Stimulated activated naive CD4-positive, alpha-beta T cell treated with Interleukin-2 at 50 U/mL for 16 hours (primary cell): ENCODE results near the gene UGT3A2.
"Not testable (repeated sequence)": the region's sequence is repeated elsewhere in the genome, so short reads cannot be mapped to it uniquely, and the experiment has no call there.

Experiments used
- DNase-seq: peaks from one replicate; lab custom pipeline; 2025; lab: John Stamatoyannopoulos, UW

UGT3A2 gene

DNA sequence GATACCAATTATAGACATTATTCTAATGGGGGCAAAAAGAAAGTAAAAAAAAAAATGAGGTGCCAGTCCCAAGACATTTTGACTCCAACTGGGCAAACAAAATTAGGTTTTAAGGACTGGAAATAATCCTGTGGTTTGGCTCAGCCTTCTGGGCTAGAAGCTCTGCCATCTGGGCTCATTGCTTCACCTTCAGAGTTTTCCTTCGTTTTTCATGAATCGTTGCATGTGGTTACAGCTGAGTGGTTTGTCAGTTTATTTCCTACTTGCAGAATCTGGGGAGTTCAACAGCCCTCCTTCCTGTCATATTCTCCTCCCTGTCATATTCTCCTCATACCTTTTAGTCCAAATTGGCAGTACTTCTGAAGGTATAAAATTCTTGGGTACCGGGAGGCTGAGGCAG, 12.0 kb downstream of the UGT3A2 start:
- DNase-seq, result no peak

DNA sequence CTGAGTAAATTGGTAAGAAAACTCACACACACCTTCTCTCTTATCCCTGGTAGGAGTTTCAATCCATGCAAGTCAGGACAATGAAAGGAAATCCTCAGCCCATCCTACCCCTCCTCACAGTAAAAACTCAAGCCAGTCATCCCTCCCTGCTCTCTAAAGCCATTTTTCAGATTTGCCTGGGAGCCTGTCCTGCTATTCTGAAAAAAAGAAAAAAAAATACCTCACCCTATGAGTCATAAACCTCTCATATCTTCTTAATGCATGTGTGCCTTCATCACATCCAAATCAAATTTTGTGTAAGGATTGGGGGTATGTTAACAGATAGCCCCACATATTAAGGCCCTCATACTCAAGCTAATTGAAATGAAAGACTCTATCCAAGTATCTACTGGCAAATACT, 14.1 kb downstream of the UGT3A2 start:
- no peak for DNase-seq

DNA sequence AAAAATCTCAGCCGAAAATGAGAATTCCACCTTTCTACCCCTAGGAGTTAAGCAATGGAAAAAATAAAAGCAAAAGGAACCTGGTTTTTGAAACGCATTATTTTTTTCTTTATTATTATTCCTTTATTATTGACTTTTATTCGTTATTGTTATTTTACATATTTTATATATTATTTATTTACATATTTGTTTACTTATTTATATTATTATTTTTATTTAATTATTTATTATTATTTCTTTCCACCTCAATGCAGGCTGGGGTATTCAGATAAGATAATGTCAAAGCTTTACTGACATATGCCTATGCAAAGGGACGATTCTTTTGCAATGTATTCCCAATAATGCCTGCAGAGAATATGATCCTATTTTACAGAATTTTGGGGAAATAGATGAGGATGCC, 16.7 kb downstream of the UGT3A2 start:
- no peak for DNase-seq

DNA sequence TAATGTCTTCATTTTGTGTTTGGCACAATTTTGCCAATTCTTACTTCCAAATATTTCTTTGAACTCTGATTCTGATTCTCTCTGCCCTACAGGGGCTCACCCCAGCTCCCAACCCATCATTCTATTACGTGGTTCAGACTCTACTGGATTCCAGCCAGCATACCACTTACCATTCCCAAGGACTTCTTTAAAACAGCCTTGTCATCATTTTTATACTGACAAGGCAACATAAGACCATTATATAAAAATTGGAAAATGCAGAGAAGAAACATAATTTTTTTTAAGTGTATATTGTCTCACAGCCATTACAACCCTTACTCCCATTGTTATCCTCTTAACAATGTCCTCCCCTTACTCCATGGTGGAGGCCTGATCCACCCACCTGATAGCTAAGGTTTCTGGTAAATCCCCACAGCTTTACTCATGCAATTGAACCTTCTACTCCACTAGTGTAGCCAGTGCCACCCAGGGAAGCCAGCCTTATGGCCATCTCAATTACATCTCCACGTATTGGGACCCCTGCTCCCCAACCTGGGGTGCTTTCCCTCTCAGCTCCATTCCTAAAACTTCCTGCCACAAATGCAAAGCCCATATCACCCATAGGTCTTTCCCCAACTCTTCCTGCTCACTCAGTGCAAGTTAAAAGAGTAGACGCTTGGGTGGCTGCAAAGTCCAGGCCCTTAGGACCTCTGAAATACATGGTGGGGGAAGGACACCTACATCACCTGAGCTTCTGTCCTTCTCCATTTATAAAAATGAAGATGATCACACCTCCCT, 19.1 kb downstream of the UGT3A2 start:
- DNase-seq, result no peak

DNA sequence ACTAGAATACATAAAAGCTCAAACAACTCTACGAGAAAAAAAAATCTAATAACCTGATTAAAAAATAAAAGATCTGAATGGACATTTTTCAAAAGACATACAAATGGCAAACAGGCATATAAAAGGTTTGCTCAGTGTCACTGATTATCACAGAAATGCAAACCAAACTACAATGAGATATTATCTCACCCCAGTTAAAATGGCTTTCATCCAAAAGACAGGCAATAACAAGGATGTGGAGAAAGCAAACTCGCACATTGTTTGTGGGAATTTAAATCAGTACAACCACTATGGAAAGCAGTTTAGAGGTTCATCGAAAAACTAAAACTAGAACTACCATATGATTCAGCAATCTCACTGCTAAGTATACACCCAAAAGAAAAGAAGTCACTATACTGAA, 20.8 kb downstream of the UGT3A2 start:
- DNase-seq, result no peak

DNA sequence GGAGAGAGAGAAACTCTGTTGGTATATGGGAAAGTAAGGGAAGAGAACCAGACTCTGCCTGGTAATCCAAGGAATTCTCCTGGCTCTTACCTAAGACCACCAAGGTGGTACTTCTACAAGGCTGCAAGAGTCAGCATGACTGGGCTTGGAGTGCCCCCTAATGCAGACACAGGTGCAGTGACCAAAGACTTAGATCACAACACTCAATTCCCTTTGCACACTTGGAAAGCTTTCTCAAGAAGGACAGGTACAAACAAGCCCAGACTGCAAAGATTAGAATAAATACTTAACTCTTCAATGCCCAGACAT, 25.2 kb downstream of the UGT3A2 start:
- DNase-seq, result no peak

DNA sequence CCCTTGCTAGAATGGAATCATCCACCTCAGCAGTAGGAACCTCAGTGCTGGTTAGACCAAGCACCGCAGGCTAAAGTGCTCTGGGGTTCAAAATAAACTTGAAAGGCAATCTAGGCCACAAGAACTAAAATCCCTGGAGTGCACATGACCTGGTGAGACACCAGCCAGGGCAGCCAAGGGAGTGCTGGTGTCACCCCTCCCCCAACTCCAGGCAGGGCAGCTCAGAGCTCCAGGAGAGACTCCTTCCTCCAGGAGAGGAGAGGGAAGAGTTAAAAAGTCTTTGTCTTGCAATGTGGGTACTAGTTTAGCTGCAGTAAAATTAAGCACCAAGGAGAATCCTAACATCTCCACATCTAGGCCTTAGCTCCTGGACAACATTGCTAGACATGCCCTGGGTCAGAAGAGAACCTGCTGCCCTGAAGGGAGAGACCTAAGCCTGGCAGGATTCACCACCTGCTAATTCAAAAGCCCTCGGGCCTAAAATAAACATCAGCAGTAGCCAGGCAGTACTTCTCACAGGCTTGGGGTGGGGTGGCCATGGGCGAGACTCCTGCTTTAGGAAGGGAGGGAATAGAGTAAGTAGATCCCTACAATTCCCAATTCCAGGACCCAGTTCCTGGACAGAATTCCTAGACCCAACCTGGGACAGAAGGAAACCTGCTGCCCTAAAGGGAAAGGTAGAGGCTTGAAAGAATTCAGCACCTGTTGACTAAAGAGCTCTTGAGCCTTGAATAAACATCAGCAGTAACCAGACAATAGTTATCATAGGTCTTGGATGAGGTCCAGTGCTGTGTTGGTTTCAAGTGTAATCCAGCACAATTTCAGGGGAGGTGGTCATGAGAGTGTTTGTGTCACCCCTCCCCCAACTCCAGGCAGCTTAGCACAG, 25.8 kb downstream of the UGT3A2 start:
- no peak for DNase-seq

DNA sequence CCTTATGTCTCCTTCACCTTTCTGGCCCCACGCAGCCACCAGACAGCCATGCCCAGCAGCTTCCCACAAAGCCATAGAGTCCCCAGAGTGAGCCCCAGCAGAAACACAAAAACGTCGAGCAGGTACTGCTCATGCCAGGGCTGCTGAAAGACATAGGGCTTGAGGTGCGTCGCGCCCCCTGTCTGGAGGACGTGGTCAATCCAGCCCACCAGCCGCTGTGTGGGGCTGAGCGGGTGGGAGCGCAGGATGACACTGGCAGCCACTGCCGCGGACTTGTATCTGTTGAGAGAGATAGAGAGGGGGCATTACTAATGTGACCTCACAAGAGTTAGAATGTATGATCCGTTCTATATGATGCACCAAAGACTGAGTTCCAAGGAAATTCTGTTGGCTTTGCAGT, 31.0 kb downstream of the UGT3A2 start:
- DNase-seq, result no peak

DNA sequence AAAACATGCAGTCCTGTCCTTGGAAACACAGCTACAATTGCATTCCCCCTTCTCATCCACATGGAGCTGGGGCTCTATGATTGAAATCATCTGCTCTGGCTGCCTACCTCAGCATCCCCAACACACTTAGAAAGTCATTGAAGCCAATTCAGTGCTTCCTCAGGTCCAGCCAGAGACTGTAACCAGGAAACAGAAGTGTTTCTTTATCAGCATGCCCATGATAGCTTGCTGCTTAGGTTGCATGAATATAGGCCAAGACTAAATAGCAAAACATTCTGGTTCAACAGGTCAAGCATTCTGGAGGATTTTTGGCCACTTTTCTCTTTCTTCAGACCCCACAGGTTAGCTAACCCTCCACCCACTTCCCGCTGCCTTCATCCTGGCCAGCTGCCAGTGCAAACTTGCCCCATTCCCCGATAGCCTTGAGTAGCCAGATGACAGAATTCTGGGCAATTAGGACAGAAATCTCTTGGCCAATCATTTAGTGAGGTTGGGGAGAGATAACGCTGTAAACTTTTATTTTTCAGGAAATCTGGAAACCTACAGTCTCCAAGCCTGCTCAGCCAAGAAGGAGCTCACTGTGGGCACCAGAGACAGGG, 32.0 kb downstream of the UGT3A2 start:
- not testable (repeated sequence) for DNase-seq

DNA sequence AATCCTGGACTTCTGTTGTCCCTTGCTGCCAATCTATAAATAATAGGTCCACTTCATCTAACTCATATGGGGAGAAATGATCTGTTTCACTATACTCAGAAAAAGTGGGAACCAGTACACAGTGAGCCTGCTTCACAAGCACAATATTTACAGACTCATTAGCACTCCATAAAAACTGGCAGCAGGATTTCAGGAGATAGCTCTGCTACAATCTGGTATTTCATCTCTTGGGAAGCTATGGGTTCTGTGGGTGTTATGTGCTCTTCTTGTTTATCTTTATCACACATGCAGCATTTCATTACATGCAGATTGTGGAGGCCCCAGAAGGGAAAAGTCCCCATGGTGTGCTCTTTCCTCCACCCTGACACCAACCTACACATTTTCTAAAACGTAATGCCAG, 33.2 kb downstream of the UGT3A2 start:
- DNase-seq, result no peak

DNA sequence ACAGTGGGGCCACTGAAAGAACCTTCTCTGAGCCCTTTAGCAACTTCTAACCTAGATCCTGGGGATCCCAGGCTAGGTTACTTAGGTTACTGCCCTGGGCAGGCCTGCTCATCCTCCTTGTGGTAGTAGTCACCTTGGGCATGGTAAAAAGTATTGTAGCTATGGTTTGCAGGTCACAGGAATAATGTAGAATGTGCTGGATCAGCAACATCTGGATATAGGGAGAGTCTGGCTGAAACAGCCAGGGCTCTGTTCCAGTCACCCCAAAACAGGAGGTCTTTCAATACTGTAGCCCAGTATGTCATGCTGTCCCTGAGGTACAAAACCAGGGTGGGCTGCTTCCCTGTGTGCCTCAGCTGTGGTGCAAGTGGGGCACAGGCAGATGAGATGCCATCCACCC, 33.6 kb downstream of the UGT3A2 start:
- DNase-seq, result no peak

DNA sequence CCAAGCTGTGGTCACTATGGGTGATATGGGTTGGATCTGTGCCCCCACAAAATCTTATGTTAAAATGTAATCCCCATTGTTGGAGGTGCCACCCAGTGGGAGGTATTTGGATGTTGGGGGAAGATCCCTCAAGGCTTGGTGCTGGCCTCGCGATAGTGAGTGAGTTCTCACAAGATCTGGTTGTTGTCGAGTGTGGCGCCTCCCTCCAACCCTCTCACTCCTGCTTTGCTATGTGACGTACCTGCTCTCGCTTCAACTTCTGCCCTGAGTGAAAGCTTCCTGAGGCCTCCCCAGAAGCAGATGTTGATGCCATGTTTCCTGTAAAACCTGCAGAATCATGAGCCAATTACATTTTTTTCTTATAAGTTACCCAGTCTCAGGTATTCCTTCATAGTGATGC, 35.5 kb downstream of the UGT3A2 start:
- no peak for DNase-seq

DNA sequence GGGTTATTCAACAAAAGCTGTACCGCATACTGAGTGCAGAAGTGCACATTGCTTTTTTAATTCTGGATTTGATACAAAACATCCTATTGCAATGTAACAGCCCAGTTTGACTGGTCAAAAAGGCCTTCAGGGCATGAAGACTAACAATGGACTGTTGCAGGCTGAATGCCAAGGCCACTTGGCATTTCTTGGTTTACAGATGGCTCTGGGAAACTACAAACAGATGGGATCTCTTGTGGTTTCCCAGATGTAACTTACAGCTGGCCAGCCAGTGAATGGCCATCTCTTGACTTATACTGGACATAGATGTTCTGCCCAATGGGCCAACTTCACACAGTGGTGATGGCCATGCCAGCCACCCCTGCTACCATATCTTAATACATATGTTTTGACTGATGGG, 36.8 kb downstream of the UGT3A2 start:
- no peak for DNase-seq

DNA sequence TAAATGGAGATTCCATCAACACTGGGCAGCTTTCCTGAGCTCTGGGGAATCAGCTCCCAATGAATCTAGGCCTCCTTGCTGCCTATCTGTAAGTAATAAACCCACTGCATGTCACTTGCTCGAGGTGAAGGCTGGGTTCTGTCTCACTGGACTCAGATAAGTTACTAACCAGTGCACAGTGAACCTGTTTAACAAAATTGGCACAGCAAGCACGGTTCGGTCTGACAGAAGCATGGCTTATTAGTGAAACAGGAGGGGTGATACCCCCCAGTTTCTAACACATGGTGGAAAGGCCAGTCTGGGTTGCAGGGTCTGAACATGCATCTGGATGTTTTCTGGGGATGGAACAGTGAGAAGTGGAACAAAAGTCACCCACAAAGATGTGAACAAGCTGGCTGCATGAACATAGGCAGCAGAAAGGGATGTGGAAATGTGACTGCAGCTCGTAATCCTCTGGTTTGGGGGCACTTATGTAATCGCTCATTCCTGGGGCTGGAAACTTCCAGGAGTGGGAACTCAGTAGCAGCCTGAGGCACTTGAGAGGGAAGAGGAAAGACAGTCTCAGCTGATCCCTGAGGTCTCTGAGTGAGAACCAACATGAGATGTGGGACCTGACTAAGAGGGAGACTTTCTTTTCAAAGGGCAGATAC, 37.7 kb downstream of the UGT3A2 start:
- DNase-seq, result no peak

DNA sequence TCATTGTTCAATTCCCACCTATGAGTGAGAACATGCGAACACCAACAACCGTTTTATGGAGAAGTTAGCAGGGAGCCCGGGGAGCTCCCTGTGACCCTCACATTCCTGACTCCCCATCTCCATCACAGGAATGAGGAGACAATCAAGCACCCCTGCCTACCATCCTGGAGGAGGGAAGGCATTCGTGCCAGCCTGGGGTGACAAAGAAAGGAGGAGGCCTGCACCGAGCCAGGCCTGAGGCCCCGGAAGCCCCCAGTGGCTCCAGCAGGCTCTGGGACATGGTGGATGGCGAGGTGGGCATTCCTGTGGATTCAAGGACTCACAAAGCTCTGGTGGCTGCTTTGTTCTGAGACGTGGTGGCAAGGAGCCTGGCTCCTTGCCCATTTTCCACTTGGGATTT, 39.0 kb downstream of the UGT3A2 start:
- DNase-seq, result no peak

DNA sequence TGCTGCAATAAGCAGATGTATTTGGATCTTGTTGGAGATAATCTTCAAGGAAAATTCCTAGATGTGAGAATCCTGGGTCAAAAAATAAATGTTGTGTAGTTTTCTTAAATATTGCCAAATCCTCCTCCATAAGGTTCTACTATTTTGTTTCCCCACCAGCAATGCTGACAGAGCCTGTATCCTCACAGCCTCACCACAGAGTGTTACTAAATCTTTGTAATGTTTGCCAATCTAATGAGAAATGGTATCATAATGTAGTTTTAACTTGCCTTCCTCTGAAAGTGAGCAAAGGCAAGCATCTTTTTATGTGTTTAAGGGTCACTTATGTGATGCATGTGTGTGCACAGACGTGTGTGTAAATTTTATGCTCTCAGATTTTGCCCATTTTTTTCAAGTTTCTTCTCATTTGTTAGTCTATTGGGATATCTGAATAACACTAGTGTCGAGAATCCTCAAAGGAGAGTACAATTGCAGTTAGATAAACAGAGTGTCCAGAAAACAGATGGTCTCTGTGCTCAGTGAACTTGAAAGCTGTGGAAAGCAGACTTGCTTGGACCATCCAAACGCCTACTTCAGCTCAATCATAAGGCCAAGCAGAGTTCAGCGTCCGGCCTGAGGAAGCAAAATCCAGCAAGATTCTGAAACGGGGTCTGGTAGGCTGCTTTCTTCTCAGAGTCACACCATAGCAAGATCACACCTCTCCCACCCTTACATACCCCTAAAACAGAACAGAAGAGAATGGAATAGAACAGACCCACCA, 39.8 kb downstream of the UGT3A2 start:
- DNase-seq, result no peak

DNA sequence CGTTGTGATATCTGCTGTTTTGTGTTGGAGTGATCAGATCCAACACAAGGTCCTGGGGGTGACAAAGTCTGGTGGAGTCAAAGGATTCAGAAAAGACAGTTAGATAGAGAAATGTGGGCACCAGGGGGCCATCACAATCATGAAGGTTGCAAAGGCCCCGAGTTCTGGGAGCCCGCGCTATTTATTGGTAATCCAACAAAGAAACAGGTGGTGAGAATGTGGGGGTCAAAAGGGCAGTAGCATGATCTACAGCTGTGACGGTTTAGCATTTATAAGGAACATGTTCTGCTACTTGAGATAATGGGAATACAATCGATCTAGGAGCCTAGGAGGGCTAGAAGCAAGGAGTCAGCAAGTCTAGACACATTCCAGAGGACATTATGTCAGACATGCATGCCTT, 44.4 kb downstream of the UGT3A2 start:
- DNase-seq, result not testable (repeated sequence)

DNA sequence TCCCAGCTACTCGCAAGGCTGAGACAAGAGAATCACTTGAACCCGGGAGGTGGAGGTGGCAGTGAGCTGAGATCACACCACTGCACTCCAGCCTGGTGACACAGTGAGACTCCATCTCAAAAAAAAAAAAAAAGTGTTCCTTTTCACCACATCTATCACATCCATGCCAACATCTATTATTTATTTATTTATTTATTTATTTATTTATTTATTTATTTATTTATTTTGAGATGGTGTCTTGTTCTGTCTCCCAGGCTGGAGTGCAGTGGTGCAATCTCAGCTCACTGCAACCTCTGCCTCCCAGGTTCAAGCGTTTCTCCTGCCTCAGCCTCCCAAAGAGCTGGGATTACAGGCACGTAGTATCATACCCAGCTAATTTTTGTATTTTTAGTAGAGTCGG, 47.1 kb downstream of the UGT3A2 start:
- not testable (repeated sequence) for DNase-seq

DNA sequence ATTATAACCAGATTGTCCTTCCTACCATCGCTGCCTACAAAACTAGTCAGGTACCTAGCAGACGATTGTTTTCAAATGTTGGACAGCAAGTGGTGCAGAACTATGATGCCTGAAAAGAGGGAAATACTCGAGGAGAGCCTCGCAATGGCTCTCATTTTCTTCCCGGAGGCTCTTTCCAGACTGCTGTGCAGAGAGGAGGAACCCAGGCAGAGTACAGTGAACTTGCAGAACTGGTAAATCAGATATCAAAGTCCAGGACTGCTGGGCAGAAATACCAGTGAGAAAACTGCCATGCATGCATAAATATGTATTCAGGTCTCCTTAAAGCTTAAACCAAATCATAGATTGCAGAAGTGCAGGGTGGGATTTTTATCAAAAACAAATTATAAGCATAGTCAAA, 49.1 kb downstream of the UGT3A2 start:
- no peak for DNase-seq

DNA sequence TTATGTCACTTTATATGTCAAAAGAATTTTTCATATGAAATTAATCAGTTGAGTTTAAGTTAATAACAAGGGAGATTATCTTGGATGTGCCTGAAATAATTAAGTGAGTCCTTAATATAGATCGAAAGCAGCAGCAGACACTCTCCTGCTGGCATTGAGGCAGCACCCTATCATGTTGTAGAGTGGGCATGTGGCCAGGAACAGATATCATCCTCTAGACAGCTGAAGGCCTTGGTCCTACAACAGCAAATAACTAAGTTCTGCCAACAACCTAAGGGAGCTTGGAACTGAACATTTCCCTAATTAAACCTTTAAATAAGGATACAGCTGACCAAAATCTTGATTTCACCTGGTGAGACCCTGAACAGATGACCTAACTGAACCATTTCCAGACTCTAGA, 49.7 kb downstream of the UGT3A2 start:
- no peak for DNase-seq

DNA sequence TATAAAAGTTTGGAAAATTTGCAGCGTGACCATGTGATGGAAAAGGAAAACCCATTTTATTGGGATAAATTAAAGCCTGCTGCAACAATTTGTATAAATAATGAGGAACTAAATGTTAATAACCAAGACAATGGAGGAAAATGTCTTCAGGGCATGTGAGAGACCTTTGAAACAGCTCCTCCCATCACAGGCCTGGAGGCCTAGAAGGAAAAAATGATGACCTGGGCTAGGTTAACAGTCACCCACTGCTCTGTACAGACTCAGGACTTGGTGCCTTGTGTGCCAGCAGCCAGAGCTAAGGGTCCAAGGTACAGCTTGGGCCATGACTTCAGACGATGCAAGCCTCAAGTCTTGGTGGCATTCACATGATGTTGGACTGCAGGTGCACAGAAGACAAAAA, 53.5 kb downstream of the UGT3A2 start:
- DNase-seq, result no peak

DNA sequence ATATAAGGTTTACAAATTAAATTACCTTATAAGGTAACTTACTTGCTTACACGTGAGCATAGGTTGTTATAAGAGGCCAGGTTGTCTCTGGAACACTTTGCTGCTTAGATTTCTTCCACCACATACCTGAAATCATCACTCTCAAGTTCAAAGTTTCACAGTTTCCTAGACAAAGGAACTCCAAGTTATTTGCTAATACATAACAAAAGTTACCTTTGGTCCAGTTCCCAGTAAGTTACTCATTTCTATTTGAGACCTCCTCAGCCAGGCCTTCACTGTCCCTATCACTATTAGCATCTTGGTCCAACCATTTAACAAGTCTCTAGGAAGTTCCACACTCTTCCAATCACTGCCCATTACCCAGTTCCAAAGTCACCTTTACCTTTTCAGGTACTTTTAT, 57.0 kb downstream of the UGT3A2 start:
- no peak for DNase-seq
